Kidney (tissue), 14 donors: ENCODE data around the gene PGAM2. TPM values are rescaled to one million over a fixed set of nuclear protein-coding genes. Genes with fewer than 3 reads are reported as not detected.
A peak's percentile ranks its signal among the peaks of the same experiment; 100 is the strongest.

Experiments
- DNase-seq, 5 donors: peaks; one replicate each; pipeline ENCODE4 v3.0.0-alpha.2; 2013 to 2020
- FAIRE-seq: peaks from 2 replicates; lab custom pipeline; 2012; peaks lifted over from hg19 to GRCh38; lab: Jason Lieb, UNC
- H3K27ac ChIP-seq, 2 donors: one replicate each; pipeline ENCODE4 v1.7.0; 2013; ENCODE audit warnings: low read depth in 2 of 2, low read length in 2 of 2, inconsistent platforms in 1 of 2
- H3K27me3 ChIP-seq: one replicate; pipeline ENCODE4 v1.7.1; 2013; ENCODE audit warnings: low read length, inconsistent platforms; ENCODE audit not compliant: control insufficient read depth, insufficient read depth
- H3K36me3 ChIP-seq, 3 donors: one replicate each; pipeline versions ENCODE4 v1.7.0 to v1.7.1; 2013; ENCODE audit warnings: low read length in 3 of 3, control low read depth in 1 of 3, inconsistent platforms in 1 of 3; ENCODE audit not compliant: insufficient read depth in 3 of 3, control insufficient read depth in 2 of 3
- H3K4me1 ChIP-seq, 3 donors: one replicate each; pipeline versions ENCODE4 v1.7.0 to v1.7.1; 2013; ENCODE audit warnings: low read length in 3 of 3, inconsistent platforms in 1 of 3, low read depth in 1 of 3; ENCODE audit not compliant: control insufficient read depth in 2 of 3, insufficient read depth in 2 of 3
- H3K4me3 ChIP-seq, 3 donors: one replicate each; pipeline versions ENCODE4 v1.7.0 to v1.8.1; 2013; ENCODE audit warnings: low read length in 3 of 3, control low read depth in 1 of 3, inconsistent platforms in 1 of 3
- H3K9ac ChIP-seq, 3 donors: one replicate each; pipeline versions ENCODE4 v1.7.0 to v1.7.1; 2013; ENCODE audit warnings: low read length in 3 of 3, control low read depth in 1 of 3, inconsistent platforms in 1 of 3
- H3K9me3 ChIP-seq, 3 donors: one replicate each; pipeline versions ENCODE4 v1.7.0 to v1.7.1; 2013; ENCODE audit warnings: low read length in 3 of 3, control low read depth in 1 of 3, inconsistent platforms in 1 of 3; ENCODE audit not compliant: control insufficient read depth in 2 of 3, insufficient read depth in 1 of 3
- CTCF ChIP-seq: IDR thresholded peaks from 3 replicates; pipeline ENCODE4 v1.5.1; 2012; ENCODE audit warnings: mild to moderate bottlenecking, moderate library complexity, borderline replicate concordance; ENCODE audit not compliant: insufficient read depth; ENCODE audit errors: extremely low read depth
- intact Hi-C: fragments of 100-400 bp; cut with DNase I; formaldehyde crosslinking; loops from one replicate; pipeline ENCODE4 v1.11.1; 2022
- polyA plus RNA-seq: library from polyadenylated mRNA; stranded (reverse); fragments of 350-450 nt; fragmentation: Illumina TruSeq; extraction: RNeasy Lipid Tissue Mini Kit (QIAGEN cat#74804); gene quantifications from one replicate; pipeline ENCODE4 v1.2.3, GENCODE V29; 2014; ENCODE audit warnings: low read depth, low replicate concordance; ENCODE audit not compliant: insufficient read depth
- total RNA-seq: library from RNA; stranded (reverse); fragmentation: NEBNext Ultra II Directional; extraction: Animal tissue kit (Norgen Biotek cat#: 25700); gene quantifications from one replicate; pipeline ENCODE4 v1.2.1, GENCODE V29; 2021
- donor health status: control.
- donor health status: control.
- donor health status: control.
- donor health status: control.
- donor health status: control.
- donor health status: DM: yes; HTN: yes; CAD: no.
- donor health status: Normal renal cell carcinoma (clear cell type).

PGAM2 gene
- total and polyA plus RNA-seq, 2 donors from 2014 or later: 2.1 to 37.7 TPM

GRCh38 chr7:44067064-44067951 is 1.9 kb upstream of the PGAM2 start:
- Histone ChIP-seq H3K4me3 (no peak overlapping the region), H3K4me1 (peaks cover 0 to 22% (median 9%) of the 10 kb centered on the region in 3 donors), H3K9ac (no peak overlapping the region), H3K9me3 (no peaks in the 10 kb centered on the region), H3K27me3 (no peaks in the 10 kb centered on the region), H3K27ac (no peak overlapping the region), H3K36me3 (no peaks in the 10 kb centered on the region)
- DNase-seq (peak in 2 of 5 donors; percentile 42 to 56), FAIRE-seq (no peak)
- no peak for TF ChIP-seq CTCF
- intact Hi-C loops: no loop called here

DNA sequence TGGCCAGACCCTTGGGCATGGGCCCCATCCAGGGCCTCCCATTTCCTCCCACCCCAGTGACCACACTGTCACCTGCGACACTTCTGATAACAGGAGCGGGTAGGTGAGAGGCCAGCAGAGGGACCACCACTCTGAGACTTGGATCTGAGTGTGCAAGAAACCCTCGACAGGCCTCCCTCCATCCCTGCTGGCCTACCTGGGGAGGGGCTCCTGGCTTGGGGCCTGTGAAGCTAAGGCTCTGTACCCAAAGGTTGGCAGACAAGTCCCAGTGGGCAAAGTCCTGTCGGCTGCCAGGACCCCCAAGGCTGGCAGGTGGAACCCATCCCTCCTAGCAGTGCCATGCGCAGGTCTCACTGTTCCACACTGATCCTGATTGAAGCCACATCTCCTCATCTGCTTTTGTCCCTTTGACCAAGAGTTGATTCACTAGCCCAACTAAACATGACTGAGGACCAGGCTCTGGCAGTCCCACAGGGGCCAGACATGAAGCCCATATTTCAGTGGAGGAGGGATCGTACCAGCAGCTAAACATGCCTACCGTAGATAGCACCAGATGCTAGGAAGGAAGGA is 1.2 kb upstream of the PGAM2 start:
- peak in 2 of 5 donors; percentile 53 to 63 for DNase-seq

GRCh38 chr7:44066111-44066460 is 719 bp upstream of the PGAM2 start:
- DNase-seq: peak in 1 of 5 donors; percentile 55
- Histone ChIP-seq H3K4me1 (peaks cover 0 to 21% (median 5%) of the 10 kb centered on the region in 3 donors), H3K27ac (no peak overlapping the region), H3K27me3 (no peaks in the 10 kb centered on the region), H3K9ac (no peak overlapping the region), H3K9me3 (no peaks in the 10 kb centered on the region), H3K4me3 (no peak overlapping the region), H3K36me3 (no peaks in the 10 kb centered on the region)
- no peak for TF ChIP-seq CTCF
- no peak for FAIRE-seq
- intact Hi-C loops: no loop called here

More for the DNA sequence above, 1.2 kb upstream of the PGAM2 start:
- no peak for FAIRE-seq
- H3K4me1 ChIP-seq: peaks cover 0 to 21% (median 5%) of the 10 kb centered on the region in 3 donors
- H3K9ac ChIP-seq: no peak overlapping the region
- H3K9me3 ChIP-seq: no peaks in the 10 kb centered on the region
- TF ChIP-seq CTCF: no peak
- H3K4me3 ChIP-seq: no peak overlapping the region
- intact Hi-C loops: no loop called here
- no peak overlapping the region for H3K27ac ChIP-seq
- no peaks in the 10 kb centered on the region for H3K27me3 ChIP-seq
- H3K36me3 ChIP-seq: no peaks in the 10 kb centered on the region
